Measurements from ENCODE around the gene BSPRY.
"Not testable (repeated sequence)": the region's sequence is repeated elsewhere in the genome, so short reads cannot be mapped to it uniquely, and the experiment has no call there.

Gene BSPRY

DNA sequence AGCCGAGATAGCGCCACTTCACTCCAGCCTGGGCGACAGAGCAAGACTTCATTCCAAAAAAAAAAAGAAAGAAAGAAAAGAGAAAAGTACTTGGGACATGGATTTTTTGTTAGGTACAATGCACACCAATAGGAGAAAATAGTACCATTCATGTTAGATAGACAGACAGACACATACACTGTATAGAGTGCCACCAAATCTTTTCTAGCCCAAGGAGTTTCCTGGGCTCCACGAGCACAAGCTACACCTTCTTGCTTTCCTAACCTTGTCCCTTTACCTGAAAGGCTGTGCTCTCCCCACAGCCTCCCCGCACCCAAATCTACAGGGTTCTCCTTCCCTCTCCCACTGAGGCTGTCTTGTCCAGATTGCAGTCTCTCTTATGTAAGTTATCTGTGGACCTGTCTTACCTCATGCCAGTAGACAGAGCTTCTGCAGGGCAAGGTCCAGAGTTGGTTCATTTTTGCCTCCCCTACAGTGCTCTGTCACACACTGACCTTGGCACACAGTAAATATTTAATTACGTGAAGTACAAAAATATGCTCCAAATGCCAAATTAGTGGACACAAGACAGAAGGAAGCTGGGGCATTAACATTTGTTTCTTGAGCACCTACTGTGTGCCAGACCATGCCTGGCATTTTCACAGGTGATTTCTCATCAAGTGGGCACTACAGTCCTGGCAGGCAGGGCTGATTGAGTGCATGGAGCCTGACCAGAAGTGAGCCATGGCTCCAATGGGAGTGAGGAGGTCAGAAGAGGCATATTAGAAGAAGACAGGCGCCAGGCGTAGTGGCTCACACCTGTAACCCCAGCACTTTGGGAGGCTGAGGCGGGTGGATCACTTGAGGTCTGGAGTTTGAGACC, 45.9 kb downstream of the BSPRY start:
- no peak for DNase-seq (ENCODE audit: low read depth)

DNA sequence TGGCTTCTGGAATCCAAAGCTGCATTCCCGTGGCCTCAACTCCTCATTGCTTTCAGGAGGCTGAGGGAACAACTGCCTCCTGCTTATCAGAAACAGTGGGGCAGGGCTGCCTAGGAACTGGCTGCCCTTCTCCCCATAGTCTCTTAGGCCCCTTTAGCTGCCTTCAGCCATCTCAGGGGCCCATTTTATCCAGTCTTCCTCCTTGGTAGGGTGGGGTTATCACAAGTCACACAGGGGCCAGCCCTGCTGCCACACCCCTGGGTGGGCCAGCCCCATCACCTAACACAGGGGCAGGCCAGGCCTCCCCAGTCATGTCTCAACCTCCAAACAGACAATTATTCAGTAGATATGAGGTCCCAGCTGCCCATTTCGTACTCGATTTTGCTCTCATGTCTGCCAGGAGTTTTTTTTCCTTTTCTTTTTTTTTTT, 47.9 kb downstream of the BSPRY start:
- no peak for DNase-seq (ENCODE audit: low read depth)

DNA sequence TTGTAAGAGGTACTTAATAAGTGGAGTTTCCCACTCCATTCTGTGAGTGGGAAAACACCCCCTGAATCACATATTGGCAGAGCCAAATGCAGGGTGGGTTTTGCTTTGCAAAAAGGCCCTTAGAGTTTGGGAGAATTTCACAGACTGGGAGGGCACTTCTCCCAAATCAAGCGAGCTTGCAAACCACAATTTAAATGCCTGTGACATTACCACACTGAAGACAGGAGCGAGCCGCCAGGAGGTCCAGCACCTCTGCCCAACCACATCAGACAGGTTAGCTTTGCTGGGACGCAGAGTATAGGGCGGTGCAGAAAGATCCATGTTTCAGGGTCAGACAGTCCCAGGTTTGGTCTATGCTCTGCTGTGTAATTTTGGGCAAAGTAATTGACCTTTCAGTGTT, 49.5 kb downstream of the BSPRY start:
- no peak for DNase-seq (ENCODE audit: low read depth)

DNA sequence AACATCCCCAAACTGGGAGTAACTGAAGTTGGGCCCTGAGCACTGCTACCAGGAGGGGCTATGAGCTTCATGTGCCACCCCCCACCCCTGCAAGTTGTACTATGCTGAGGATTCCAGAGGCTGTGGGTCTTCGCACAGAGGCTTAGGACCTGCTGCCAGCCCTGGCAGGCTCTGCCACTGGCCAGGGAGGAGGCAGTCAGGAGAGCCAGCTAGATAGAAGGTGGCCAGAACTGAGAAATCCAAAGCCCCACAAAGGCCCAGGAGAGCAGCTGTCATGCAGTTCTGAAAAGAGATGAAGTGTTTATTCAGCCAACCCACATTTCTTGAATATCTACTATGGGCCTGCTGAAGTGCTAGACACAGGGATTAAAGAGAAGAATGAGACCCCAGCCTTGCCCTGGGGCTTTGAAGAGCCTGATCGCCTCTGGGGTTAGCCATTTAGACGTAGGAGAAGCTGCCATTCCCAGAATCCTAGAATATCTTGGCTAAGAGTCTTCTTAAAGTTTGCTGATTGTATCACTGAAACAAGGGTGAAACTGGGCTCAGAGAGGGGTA, 50.4 kb downstream of the BSPRY start:
- no peak for DNase-seq (ENCODE audit: low read depth)

DNA sequence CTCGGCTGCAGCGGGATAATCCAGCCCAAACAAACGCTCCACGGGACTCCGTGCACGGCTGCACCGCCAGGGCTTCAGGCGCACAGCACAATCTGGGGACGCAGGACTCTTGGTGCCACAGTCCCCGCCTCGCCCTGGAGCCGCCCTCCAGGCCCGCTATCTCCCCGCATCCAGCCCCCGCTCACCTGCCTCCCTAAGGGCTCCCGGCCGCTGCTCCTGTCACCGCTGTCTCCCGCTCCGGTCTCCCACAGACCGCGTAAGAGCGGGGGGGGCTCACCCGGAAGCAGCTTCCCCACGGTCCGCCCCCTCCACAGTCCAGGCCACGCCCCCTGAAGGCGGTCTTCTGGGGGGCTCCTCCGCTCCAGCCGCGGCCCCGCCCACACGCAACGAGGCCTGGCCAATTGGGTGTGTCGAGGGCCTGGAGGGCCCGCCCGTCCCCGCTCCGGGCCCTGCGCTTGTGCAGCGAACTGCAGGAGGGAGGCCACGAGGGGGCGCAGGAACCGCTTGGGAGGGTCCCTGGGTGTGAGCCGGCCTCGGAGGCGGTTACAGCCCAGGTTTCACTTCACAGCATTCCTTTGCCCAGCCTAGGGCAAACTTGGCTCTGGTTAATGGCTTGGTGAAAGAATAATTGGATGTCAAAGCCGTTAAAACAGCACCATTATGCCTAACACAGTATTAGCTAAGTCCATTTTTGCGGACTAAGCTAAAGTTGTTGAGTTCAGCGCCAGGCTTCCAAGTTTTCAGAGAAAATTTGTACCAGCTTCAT, 51.9 kb downstream of the BSPRY start, which contains the start of gene ALAD:
Gene ALAD, minus strand, starts transcription at position 258 of the 766 bp plus-strand sequence. CDS start 7,725 bp downstream, outside the sequence.
- DNase-seq (ENCODE audit: low read depth) = peak; percentile 99

DNA sequence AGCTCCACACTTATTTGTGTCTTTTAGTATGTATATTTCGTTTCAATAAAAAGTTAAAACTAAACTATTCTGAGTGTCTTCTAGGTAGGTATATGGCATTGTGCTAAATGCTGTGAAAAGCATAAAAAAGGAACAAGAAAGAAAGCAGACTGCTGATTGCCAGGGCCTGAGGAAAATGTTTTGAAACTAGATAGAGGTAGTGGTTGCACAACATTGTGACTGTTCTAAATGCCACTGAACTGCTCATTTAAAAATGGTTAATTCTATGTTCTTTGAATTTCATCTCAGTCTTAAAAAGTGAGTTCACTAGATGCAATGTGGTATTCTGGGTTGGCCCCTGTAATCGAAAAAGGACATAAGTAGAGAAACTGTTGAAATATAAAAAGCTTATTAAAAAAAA, 54.3 kb downstream of the BSPRY start:
- no peak for DNase-seq (ENCODE audit: low read depth)

DNA sequence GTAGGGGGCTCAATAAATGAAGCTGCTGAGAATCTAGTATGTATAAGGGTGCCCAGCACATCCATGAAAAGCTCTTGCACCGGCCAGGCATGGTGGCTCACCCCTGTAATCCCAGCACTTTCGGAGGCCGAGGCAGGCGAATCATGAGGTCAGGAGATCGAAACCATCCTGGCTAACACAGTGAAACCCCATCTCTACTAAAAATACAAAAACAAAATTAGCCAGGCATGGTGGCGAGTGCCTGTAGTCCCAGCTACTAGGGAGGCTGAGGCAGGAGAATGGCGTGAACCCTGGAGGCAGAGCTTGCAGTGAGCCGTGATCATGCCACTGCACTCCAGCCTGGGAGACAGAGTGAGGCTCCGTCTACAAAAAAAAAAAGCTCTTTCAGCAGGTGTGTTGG, 57.0 kb downstream of the BSPRY start:
- not testable (repeated sequence) for DNase-seq (ENCODE audit: low read depth)

DNA sequence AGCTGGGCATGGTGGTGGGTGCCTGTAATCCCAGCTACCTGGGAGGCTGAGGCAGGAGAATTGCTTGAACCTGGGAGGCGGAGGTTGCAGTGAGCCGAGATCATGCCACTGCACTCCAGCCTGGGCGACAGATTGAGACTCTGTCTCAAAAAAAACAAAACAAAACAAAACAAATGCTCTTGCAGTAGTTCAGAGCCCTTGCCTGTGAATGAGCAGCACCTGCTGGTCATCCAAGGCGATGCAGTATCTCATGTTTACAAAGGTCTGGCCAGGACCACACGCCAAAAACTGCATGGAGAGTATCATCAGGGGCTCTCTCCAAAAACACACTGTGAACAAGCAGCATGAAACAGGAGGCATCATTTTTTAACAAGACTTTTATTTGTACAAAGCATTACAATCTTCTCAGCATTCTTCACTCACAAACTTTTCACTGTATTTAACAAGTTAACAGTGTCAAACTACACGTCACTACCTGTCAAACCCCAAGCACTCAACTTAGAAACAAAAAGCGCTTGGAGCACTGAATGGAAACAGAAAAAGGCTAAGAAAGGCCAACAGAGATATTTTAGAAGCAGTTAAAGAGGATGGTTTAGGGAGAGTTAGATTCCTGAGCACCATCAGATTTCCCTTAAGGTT, 57.7 kb downstream of the BSPRY start:
- DNase-seq (ENCODE audit: low read depth) = peak; percentile 43

DNA sequence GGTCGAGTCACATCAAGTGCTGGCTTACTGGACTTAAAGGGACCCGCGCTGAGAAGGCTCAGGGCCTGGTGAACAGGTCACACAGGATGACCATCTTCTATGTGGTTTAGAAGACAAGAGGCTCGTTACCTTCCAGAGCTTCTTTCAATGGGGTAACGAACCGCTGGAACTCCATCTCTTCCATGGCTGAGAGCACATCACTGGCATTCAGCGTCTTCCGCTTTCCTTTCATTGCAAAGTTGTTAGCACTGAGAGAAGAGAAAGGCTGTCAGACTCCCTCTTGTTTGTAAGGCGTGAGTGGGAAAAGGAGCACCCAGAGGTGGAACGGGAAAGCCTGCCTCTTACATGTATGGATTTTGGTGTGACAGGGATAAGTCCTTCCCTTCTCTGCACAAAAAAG, 60.1 kb downstream of the BSPRY start:
- no peak for DNase-seq (ENCODE audit: low read depth)

DNA sequence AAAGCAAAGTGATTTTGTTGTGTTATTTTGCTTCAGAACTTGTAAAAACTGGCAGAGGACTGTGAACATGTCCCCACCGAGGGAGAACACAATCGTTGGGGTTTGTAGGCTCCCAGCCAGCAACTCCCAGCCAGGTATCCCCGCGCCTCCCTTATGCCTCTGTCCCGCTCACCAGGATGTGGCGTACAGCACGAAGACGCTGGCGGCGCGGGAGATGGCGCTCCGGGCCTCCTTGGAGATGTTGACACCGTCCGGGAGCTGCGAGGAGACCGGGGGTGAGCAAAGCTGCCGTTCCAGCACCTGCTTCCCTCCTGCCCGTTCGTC, 60.5 kb downstream of the BSPRY start:
- no peak for DNase-seq (ENCODE audit: low read depth)

DNA sequence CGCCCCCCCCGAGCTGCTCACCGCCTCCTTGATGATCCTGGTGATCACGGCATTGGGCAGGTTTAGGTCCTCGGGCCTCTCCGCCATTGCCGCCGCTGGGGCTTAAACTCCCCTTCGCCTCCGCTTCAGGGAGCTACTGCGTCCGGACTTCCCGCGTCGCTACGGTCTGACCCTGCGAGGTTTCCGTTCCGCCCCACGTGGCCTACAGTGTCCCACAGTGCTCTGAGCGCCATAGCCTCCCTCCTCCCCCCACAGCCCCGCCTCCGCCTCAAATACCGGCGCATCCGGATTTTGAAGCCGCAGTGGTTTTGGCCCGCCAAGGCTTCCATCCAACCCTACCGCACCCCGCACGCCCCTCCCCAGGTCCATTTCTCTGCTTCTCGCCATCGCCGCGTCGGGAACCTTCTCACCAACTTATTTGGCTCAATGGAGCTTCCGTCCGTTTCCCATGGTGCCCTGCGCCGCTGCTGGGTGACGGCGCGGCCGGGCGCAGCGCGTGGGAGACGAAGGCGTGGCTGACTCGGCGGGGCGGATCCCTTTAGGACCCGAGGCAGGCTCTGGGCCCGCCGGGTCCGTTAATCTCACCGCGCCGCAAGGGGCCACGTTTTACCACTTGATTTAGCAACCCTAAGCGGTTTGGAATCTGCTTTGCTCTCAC, 61.0 kb downstream of the BSPRY start, which contains the start of the genes C9orf43 and POLE3:
Gene C9orf43, plus strand, starts transcription at position 541 of the 658 bp plus-strand sequence. CDS start 2,747 bp downstream, outside the sequence.
Gene POLE3, minus strand, starts transcription at position 469 of the 658 bp plus-strand sequence. Its CDS starts 382 bp downstream, at position 87.
- peak; percentile 95 for DNase-seq (ENCODE audit: low read depth)

DNA sequence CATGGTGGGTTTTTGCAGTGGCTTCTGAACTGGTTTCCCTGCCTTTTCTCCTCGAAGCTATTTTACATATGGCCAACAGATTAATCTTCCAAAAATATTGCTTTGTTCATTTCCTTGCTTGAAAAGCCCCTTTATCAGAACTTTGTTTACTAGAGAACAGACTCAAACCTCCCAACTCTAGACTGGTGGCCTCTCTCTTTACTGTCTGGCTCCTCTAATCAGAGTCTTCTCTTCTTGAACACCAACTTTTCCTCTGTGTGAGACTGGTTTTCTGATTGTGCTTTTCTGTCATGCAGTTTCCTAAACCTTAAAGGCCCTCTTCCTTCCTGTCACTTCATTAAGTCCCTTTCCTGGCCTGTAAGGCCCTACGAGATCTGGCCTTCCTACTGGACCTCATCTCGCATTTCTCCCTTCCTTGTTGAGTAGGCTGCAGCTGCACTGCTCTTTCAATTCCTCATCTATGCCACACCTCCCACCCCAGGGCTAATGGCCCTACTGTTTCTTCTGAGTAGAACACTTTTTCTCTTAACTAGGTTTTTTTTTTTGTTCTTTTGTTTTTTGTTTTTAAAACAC, 66.9 kb downstream of the BSPRY start:
- DNase-seq (ENCODE audit: low read depth) = no peak

DNA sequence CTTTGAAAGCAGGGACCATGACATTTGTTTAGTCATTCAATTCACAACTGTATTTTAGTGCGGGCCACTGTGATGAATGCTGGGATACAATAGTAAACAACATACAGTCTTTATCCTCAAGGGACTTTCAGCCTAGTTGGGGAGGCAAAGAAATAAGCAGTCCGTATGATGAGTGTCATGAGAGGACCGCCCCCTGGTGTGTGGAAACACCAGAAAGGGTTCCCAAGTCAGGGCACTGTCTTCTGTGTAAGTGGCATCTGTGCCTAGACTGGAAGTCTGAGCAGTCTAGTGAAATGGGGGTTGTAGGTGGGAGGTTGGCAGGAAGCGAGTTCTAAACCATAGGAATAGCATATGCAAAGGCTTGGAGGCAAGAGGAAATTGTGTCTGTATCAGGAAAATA, 68.0 kb downstream of the BSPRY start:
- no peak for DNase-seq (ENCODE audit: low read depth)
